Right cardiac atrium (tissue), 5 donors: Measurements from ENCODE around the gene ARHGEF2. TPM values are rescaled to one million over a fixed set of nuclear protein-coding genes. Genes with fewer than 3 reads are reported as not detected.
"Not testable (repeated sequence)": the region's sequence is repeated elsewhere in the genome, so short reads cannot be mapped to it uniquely, and the experiment has no call there.

Experiments used
- ATAC-seq, 2 donors: fragments of 200-7000 bp; cut with Tn5 transposase; one replicate each; pipeline versions ENCODE4 v1.8.0 to v1.9.1; 2020; ENCODE audit warnings: moderate library complexity in 2 of 2, mild to moderate bottlenecking in 1 of 2
- DNase-seq, 3 donors: peaks; one replicate each; pipeline ENCODE4 v3.0.0-alpha.2; 2020
- H3K27ac ChIP-seq: one replicate; pipeline ENCODE4 v1.5.1; 2013; ENCODE audit warnings: mild to moderate bottlenecking, low read length, control low read depth, moderate library complexity
- H3K27me3 ChIP-seq: one replicate; pipeline ENCODE4 v1.6.1; 2013; ENCODE audit not compliant: control insufficient read depth, insufficient read depth
- H3K4me1 ChIP-seq: one replicate; pipeline ENCODE4 v1.6.1; 2013; ENCODE audit warnings: low read length; ENCODE audit not compliant: control insufficient read depth, insufficient read depth
- H3K4me3 ChIP-seq: one replicate; pipeline ENCODE4 v1.5.1; 2013; ENCODE audit warnings: low read length, control low read depth
- H3K9me3 ChIP-seq: one replicate; pipeline ENCODE4 v1.6.1; 2013; ENCODE audit warnings: low read length; ENCODE audit not compliant: control insufficient read depth
- whole genome bisulfite sequencing: extraction: QIAGEN DNeasy Blood & Tissue Kit; methylation state at CpG from one replicate; pipeline ENCODE4 v1.1.7; 2013; 5-methylcytosine and 5-hydroxymethylcytosine counted together
- intact Hi-C, 4 donors: fragments of 100-400 bp; cut with DNase I; formaldehyde crosslinking; loops; one replicate each; pipeline versions ENCODE4 v1.11.0 to v1.14.0; 2022 to 2023
- polyA plus RNA-seq: library from polyadenylated mRNA; stranded (reverse); fragments of 200-250 nt; gene quantifications from one replicate; pipeline ENCODE4 v1.2.3, GENCODE V29; 2013
- total RNA-seq, 4 donors: library from RNA; stranded (reverse); fragmentation: NEBNext Ultra II Directional; extraction: Animal tissue kit (Norgen Biotek cat#: 25700); gene quantifications; one replicate each; pipeline ENCODE4 v1.2.1, GENCODE V29; 2021
- donor health status: healthy with polysubstance abuse.
- donor health status: DM: no; HTN: yes; CAD: no.
- donor health status: DM: no; HTN: no; CAD: no.
- donor health status: DM: no; HTN: yes; CAD: no; lungs with severe emphysema.
- donor health status: DM: yes; HTN: yes; CAD: no.

Gene ARHGEF2
- total and polyA plus RNA-seq, 5 donors, result 34.9 to 75.7 (median 62.7) TPM

DNA sequence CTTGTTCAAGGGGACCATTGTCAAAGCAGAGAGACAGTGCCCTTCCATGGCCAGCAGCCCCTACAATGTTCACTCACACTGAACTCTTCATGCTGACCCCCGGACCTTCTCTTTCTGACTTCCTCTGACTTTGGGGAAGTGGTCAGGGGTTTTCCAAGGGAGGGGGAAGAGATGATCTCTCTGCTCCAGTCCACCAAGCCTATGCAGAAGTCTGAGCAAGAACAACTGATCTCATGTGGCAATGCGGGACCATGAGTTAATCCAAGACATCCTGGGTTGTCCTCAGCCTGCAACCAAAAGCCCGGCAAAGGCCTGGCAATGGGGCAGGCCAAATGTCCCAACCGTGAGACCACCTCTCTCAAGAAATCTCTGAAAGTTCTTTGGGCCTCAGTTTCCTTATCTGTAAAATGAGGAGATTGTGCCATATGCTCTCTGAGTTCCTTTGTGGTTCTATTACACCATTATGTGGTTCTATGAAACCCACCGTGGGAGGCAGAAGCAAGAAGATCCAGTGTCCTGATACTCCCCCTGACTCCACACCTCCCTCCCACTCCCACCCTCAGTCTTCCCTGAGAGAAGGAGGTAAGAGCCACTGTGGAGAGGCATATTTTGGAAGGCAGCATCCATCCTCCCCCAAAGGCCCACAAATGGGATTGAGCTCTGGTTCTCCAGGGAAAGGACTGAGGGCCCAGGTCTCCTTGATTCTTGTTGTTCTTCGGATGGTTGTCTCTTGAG is 11.8 kb upstream of the ARHGEF2 start:
- Histone ChIP-seq H3K27ac (no peak overlapping the region), H3K4me3 (no peak overlapping the region), H3K27me3 (no peaks in the 10 kb centered on the region), H3K4me1 (no peaks in the 10 kb centered on the region), H3K9me3 (no peaks in the 10 kb centered on the region)
- intact Hi-C loops, result loop anchor here in 1 of 4 donors (5.0 kb wide), 1 partner anchor 53 kb away; no protein-coding TSS in a partner anchor
- WGBS, result 79% methylated on average over 6 of the region's 6 CpGs
- ATAC-seq, result peak; percentile 32 to 44
- no peak for DNase-seq

- Histone ChIP-seq H3K4me3 (peak overlapping the region; percentile 33), H3K27me3 (no peaks in the 10 kb centered on the region), H3K9me3 (no peaks in the 10 kb centered on the region), H3K27ac (peak overlapping the region; percentile 30), H3K4me1 (no peaks in the 10 kb centered on the region)
- ATAC-seq, result peak; percentile 95
- intact Hi-C loops, result loop anchor here in 3 of 4 donors (2.0 to 5.0 kb wide), 2 partner anchors 51 to 52 kb away; no protein-coding TSS in a partner anchor
- 16% methylated on average over 9 of the region's 9 CpGs for WGBS
- peak; percentile 74 to 91 (median 87) for DNase-seq
Measured at GRCh38 chr1:155989242-155990004, 11.1 kb upstream of the ARHGEF2 start.

DNA sequence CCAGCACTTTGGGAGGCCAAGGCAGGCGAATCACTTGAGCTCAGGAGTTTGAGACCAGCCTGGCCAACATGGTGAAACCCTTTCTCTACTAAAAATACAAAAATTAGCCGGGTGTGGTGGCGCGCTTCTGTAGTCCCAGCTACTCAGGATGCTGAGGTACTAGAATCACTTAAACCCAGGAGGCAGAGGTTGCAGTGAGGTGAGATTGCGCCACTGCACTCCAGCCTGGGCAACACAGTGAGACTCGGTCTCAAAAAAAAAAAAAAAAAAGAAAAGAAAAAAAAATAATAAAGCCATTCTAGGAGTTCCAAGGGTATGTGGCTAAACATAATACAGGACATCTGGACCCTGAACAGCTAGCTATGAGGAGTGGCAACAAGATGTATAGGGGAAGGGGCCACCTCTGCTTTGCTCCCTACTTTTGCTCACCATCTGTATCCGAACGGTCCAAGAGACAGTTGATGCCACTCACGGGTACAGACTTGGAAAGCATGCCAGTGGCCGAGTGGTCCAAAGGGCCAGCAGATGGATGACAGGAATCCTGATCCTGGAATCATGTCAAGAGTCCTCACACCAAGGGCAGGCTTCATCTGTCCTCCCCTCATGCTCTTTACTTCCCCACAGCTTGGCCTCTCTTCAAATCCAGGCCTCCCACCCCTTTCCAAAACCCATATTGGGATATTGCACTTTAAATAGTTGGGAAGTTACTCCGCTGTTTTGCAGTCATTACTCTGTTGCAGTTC is 6.7 kb upstream of the ARHGEF2 start:
- H3K9me3 ChIP-seq, ATAC-seq, H3K27me3 ChIP-seq, DNase-seq, H3K4me3 ChIP-seq: not testable (repeated sequence)
- 71% methylated on average over 11 of the region's 11 CpGs for WGBS
- Histone ChIP-seq H3K27ac (peak overlapping the region; percentile 31), H3K4me1 (peaks cover 22% of the 10 kb centered on the region)
- intact Hi-C loops, result loop anchor here in 1 of 4 donors (2.0 kb wide), 1 partner anchor 44 kb away; the partner anchor contains the start of gene RXFP4

- Histone ChIP-seq H3K4me3 (no peak overlapping the region), H3K4me1 (peaks cover 25% of the 10 kb centered on the region), H3K27me3 (no peaks in the 10 kb centered on the region), H3K9me3 (no peaks in the 10 kb centered on the region), H3K27ac (no peak overlapping the region)
- ATAC-seq, result no peak
- 84% methylated on average over 7 of the region's 7 CpGs for WGBS
- DNase-seq, result peak in 1 of 3 donors; percentile 44
- intact Hi-C loops, result loop anchor here in 1 of 4 donors (2.0 kb wide), 1 partner anchor 44 kb away; the partner anchor contains the start of gene RXFP4
Measured at GRCh38 chr1:155984341-155984740, 6.0 kb upstream of the ARHGEF2 start.

GRCh38 chr1:155983191-155984024 is 5.1 kb upstream of the ARHGEF2 start:
- DNase-seq (peak; percentile 88 to 91 (median 90)), ATAC-seq (peak; percentile 74 to 85)
- 26% methylated on average over 4 of the region's 4 CpGs for WGBS
- Histone ChIP-seq H3K27me3 (no peaks in the 10 kb centered on the region), H3K4me1 (peaks cover 25% of the 10 kb centered on the region), H3K9me3 (no peaks in the 10 kb centered on the region), H3K4me3 (peak overlapping the region; percentile 38), H3K27ac (peak overlapping the region; percentile 84)
- intact Hi-C loops, result loop anchor here in 1 of 4 donors (2.0 kb wide), 1 partner anchor 43 kb away; the partner anchor contains the start of gene RXFP4

DNA sequence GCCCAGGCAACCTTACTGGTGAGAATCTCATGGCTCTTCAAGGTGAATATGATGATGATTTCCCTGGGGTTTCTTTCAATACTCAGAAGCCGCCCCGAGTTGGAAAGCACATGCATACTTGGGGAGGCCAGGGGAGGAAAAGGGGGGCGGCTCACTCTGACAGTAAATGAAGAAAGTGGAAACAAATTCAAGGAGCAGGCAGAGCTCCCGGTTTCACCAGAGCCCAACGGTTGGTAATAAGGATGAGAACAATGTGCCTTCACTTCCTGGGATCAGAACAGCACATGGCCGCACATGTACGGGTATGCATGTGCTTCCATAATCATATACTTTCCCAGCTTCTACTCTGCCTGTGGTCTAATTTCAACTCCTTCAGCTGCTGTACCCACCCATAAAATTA is 3.8 kb upstream of the ARHGEF2 start:
- Histone ChIP-seq H3K4me3 (peak overlapping the region; percentile 38), H3K27me3 (no peaks in the 10 kb centered on the region), H3K4me1 (peaks cover 25% of the 10 kb centered on the region), H3K9me3 (no peaks in the 10 kb centered on the region), H3K27ac (peak overlapping the region; percentile 65)
- DNase-seq, result no peak
- intact Hi-C loops, result no loop called here
- ATAC-seq, result no peak
- 47% methylated on average over 7 of the region's 7 CpGs for WGBS

DNA sequence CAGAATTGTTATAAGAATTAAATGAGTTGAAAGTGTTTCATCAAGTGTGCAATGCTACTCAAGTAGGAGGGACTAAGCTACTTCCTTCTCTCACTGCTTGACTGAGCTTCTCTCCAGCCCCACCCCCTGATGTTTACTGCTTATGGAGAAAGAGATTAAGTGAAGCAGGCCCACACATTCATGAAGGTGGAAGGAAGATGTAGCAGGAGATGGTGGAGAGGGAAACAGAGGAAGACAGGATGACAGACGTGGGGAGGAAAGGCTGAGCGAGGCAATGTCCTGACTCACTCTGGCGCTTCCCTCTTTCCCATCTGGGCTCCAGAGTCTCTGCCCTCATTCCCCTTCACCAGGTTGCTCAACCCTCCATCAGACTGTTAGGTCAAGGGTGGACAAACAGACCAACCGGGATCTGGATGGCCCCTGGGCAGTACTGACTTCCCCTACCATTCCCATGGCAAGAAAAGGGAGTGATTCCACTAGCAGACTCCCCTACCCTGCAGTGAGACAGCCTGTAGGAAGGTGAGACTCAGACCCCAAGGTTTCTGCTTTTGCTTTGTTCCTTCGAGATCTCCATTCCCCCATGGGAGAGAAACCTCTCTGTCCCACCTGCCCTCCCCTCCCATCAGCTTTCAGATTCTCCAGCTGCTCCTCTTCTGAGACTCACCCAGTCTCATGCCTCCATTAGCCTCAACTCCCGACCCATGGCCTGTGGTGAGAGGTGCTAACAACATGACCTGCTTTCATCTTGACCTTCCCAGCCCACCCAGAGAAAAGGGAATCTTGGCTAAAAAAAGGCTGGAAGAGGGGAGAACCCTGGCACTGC is 3.1 kb upstream of the ARHGEF2 start:
- H3K4me1 ChIP-seq, result peaks cover 25% of the 10 kb centered on the region
- WGBS, result 44% methylated on average over 6 of the region's 6 CpGs
- H3K4me3 ChIP-seq, result peak overlapping the region; percentile 38
- H3K27ac ChIP-seq, result peak overlapping the region; percentile 65
- peak in 1 of 3 donors; percentile 43 for DNase-seq
- intact Hi-C loops, result no loop called here
- no peak for ATAC-seq
- H3K27me3 ChIP-seq, result no peaks in the 10 kb centered on the region
- H3K9me3 ChIP-seq, result no peaks in the 10 kb centered on the region

- Histone ChIP-seq H3K27ac (peak overlapping the region; percentile 98), H3K27me3 (no peaks in the 10 kb centered on the region), H3K4me1 (peaks cover 39% of the 10 kb centered on the region), H3K4me3 (peak overlapping the region; percentile 87), H3K9me3 (no peaks in the 10 kb centered on the region)
- intact Hi-C loops, result loop anchor here in 1 of 4 donors (5.0 kb wide), 1 partner anchor 37 kb away; the partner anchor contains the start of gene RXFP4
- ATAC-seq (peak; percentile 42 to 61), DNase-seq (peak; percentile 54 to 81 (median 77))
- WGBS, result 5% methylated on average over 4 of the region's 4 CpGs
Measured at GRCh38 chr1:155979597-155980343, 1.4 kb upstream of the ARHGEF2 start.

DNA sequence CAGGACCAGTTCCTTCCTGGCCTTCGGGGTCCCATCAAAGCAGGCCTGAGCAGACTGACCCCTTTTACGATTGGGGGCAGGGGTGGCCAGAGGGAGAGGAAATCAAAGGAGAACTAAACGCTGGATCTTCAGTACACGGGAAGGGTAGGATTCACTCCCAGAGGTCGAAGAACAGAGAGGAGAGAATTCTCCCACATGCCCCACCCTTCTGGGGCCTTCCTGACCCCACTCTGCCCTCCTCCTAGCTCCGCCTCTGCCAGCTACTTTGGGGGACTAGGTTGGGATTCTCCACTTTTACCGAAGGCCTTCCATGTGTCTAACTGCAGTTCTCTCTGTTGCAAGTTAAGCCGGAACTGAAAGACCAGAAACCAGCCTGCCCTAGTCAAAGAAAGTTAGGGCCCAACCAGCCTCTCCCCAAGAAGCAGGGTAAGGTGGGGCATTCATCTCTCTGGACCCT is 654 bp upstream of the ARHGEF2 start:
- Histone ChIP-seq H3K4me1 (peaks cover 46% of the 10 kb centered on the region), H3K4me3 (peak overlapping the region; percentile 87), H3K27ac (peak overlapping the region; percentile 98), H3K9me3 (no peaks in the 10 kb centered on the region), H3K27me3 (no peaks in the 10 kb centered on the region)
- 1% methylated on average over 8 of the region's 8 CpGs for WGBS
- intact Hi-C loops, result loop anchor here in 1 of 4 donors (5.0 kb wide), 1 partner anchor 37 kb away; the partner anchor contains the start of gene RXFP4
- ATAC-seq (peak; percentile 25 to 37), DNase-seq (peak; percentile 51 to 77 (median 72))
